Measurements from ENCODE around the gene DNAH11.

The DNAH11 gene

GRCh38 chr7:21717323-21717722 lies 174.5 kb downstream of the DNAH11 start:
- TF ChIP-seq EP300 (IDR thresholded peaks at IDR 0.05; ENCODE audit: borderline replicate concordance): no peak
- TF ChIP-seq YY1 (IDR thresholded peaks at IDR 0.05; ENCODE audit: low read depth): no peak
- TF ChIP-seq NFIC (IDR thresholded peaks at IDR 0.05): no peak
- no peak for TF ChIP-seq MAX (IDR thresholded peaks at IDR 0.05)
- no peak for TF ChIP-seq TAF1 (IDR thresholded peaks at IDR 0.05; ENCODE audit: low read depth)
- no peak for TF ChIP-seq EGR1 (IDR thresholded peaks at IDR 0.05)
- TF ChIP-seq RAD21 (IDR thresholded peaks at IDR 0.05; ENCODE audit: low read depth): no peak
- TF ChIP-seq CEBPB (IDR thresholded peaks at IDR 0.05): no peak
- no peak for TF ChIP-seq TCF12 (IDR thresholded peaks at IDR 0.05; ENCODE audit: low read depth)
- TF ChIP-seq REST (IDR thresholded peaks at IDR 0.05; ENCODE audit: low read depth): no peak
- no peak for TF ChIP-seq FOXM1 (IDR thresholded peaks at IDR 0.05; ENCODE audit: borderline replicate concordance, low read depth)
- TF ChIP-seq CREB1 (IDR thresholded peaks at IDR 0.05; ENCODE audit: low read depth): no peak
- no peak for TF ChIP-seq TEAD4 (IDR thresholded peaks at IDR 0.05)
- TF ChIP-seq ZBTB7A (IDR thresholded peaks at IDR 0.05; ENCODE audit: low read depth): no peak

DNA sequence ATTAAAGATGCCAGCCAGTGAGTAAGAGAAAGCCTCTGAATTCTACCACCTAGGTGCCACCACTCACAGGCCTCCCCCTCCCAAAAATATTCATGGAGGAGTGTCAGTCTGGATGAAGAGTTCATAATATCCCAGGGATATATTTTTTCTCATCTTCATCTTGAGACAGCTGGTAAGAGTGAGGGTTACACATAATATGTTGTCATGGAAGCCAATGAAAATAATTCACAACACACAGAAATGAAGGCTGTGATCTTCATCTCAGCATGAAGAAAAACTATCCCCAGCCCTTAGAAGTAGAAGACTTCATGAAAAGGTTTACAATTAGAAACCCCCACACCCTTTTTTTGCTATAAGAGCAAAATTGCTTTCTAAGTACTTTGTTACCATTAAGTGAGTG lies 175.6 kb downstream of the DNAH11 start:
- no peak for TF ChIP-seq CEBPB (IDR thresholded peaks at IDR 0.05)
- no peak for TF ChIP-seq MAX (IDR thresholded peaks at IDR 0.05)
- no peak for TF ChIP-seq RAD21 (IDR thresholded peaks at IDR 0.05; ENCODE audit: low read depth)
- TF ChIP-seq USF1 (IDR thresholded peaks at IDR 0.05): no peak
- no peak for TF ChIP-seq ZBTB7A (IDR thresholded peaks at IDR 0.05; ENCODE audit: low read depth)
- no peak for TF ChIP-seq NFIC (IDR thresholded peaks at IDR 0.05)
- TF ChIP-seq TCF12 (IDR thresholded peaks at IDR 0.05; ENCODE audit: low read depth): no peak
- TF ChIP-seq TEAD4 (IDR thresholded peaks at IDR 0.05): no peak
- no peak for TF ChIP-seq EP300 (IDR thresholded peaks at IDR 0.05; ENCODE audit: borderline replicate concordance)
- no peak for TF ChIP-seq REST (IDR thresholded peaks at IDR 0.05; ENCODE audit: low read depth)

DNA sequence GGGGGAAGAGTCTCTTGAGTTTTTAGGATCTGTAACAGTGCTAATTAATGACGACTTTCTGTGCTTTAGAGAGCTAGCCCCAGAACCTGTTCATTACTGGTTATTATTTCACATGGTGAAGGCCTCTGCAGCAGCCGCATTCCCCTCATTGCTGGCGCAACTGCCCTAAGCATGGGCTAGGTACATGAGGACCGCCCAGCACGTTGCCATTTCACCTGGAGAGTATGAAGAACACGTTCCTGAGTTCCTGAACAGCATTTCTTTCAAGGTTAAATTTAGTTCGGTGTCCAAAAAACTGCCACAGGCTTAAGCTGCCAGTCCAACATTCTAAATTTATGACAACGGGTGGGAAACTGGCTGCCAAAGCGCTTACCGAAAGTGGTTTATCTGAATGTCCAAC lies 177.0 kb downstream of the DNAH11 start:
- TF ChIP-seq USF1 (IDR thresholded peaks at IDR 0.05): no peak
- no peak for TF ChIP-seq RAD21 (IDR thresholded peaks at IDR 0.05; ENCODE audit: low read depth)
- TF ChIP-seq YY1 (IDR thresholded peaks at IDR 0.05; ENCODE audit: low read depth): no peak
- TF ChIP-seq EP300 (IDR thresholded peaks at IDR 0.05; ENCODE audit: borderline replicate concordance): no peak
- TF ChIP-seq TAF1 (IDR thresholded peaks at IDR 0.05; ENCODE audit: low read depth): no peak
- no peak for TF ChIP-seq CREB1 (IDR thresholded peaks at IDR 0.05; ENCODE audit: low read depth)
- TF ChIP-seq TCF12 (IDR thresholded peaks at IDR 0.05; ENCODE audit: low read depth): no peak
- no peak for TF ChIP-seq ZBTB7A (IDR thresholded peaks at IDR 0.05; ENCODE audit: low read depth)
- TF ChIP-seq EGR1 (IDR thresholded peaks at IDR 0.05): no peak
- no peak for TF ChIP-seq TEAD4 (IDR thresholded peaks at IDR 0.05)
- no peak for TF ChIP-seq FOXM1 (IDR thresholded peaks at IDR 0.05; ENCODE audit: borderline replicate concordance, low read depth)
- TF ChIP-seq REST (IDR thresholded peaks at IDR 0.05; ENCODE audit: low read depth): no peak

- TF ChIP-seq CREB1 (IDR thresholded peaks at IDR 0.05; ENCODE audit: low read depth): no peak
Measured at GRCh38 chr7:21722371-21722770, 179.5 kb downstream of the DNAH11 start.

DNA sequence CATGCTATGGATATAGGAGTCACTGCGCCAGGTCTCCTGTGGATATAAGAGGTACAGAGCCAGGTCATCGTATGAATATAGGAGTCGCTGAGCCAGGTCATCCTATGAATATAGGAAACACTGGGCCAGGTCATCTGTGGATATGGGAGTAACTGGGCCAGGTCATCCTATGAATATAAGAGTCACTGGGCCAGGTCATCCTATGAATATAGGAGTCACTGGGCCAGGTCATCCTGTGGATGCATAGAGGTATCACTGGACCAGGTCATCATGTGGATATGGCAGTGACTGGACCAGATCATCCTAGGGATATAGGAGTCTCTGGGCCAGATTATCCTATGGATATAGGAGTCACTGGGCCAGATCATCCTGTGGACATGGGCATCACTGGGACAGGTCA lies 181.7 kb downstream of the DNAH11 start:
- TF ChIP-seq TEAD4 (IDR thresholded peaks at IDR 0.05): no peak
- TF ChIP-seq FOXM1 (IDR thresholded peaks at IDR 0.05; ENCODE audit: borderline replicate concordance, low read depth): no peak
- TF ChIP-seq EP300 (IDR thresholded peaks at IDR 0.05; ENCODE audit: borderline replicate concordance): no peak
- TF ChIP-seq TAF1 (IDR thresholded peaks at IDR 0.05; ENCODE audit: low read depth): no peak
- no peak for TF ChIP-seq YY1 (IDR thresholded peaks at IDR 0.05; ENCODE audit: low read depth)

Data from Ishikawa (cell line).